PFSK-1 (cell line): ENCODE results near the gene CFAP74.

ENCODE experiments used
- POLR2AphosphoS5 ChIP-seq: IDR thresholded peaks from 2 replicates; pipeline ENCODE4 v1.6.1; 2012; ENCODE audit warnings: low read depth, mild to moderate bottlenecking, control low read depth, low read length, moderate library complexity
- REST ChIP-seq, 2 experiments: IDR thresholded peaks; 2 replicates each; pipeline versions ENCODE4 v1.6.1 to v1.8.0; 2011 to 2012; ENCODE audit warnings: low read depth in 2 of 2, low read length in 2 of 2, control low read depth in 1 of 2, inconsistent platforms in 1 of 2, mild to moderate bottlenecking in 1 of 2, moderate library complexity in 1 of 2; ENCODE audit not compliant: insufficient read depth in 1 of 2

GRCh38 chr1:2038229-2038628 is 34.6 kb upstream of the CFAP74 start:
- TF ChIP-seq POLR2AphosphoS5 = no peak
- no peak for TF ChIP-seq REST (IDR thresholded peaks at IDR 0.05; ENCODE audit: insufficient read depth in 1 of 2, low read depth in 2 of 2, low read length in 2 of 2)
